Keratinocyte (primary cell): ENCODE data around the gene MIB1. TPM values are rescaled to one million over a fixed set of nuclear protein-coding genes. Genes with fewer than 3 reads are reported as not detected.

Experiments
- DNase-seq: peaks from one replicate; pipeline ENCODE4 v3.0.0-alpha.2; 2011; ENCODE audit warnings: low read depth, missing footprints, low spot score
- FAIRE-seq: peaks from 2 replicates; lab custom pipeline; 2011; peaks lifted over from hg19 to GRCh38; lab: Jason Lieb, UNC
- H2AFZ ChIP-seq: 2 replicates; pipeline ENCODE4 v1.6.0; 2012; ENCODE audit warnings: low read length, control low read depth, inconsistent platforms; ENCODE audit not compliant: control insufficient read depth
- H3K27ac ChIP-seq: 2 replicates; pipeline ENCODE4 v1.5.1; 2011; ENCODE audit warnings: low read length; ENCODE audit not compliant: control insufficient read depth, insufficient read depth
- H3K27me3 ChIP-seq: 3 replicates; pipeline ENCODE4 v1.6.0; 2011; ENCODE audit warnings: low read length; ENCODE audit not compliant: control insufficient read depth, insufficient read depth; ENCODE audit errors: extremely low read depth
- H3K36me3 ChIP-seq, 2 experiments: 2 replicates in 1 of 2; 3 replicates in 1 of 2; pipeline ENCODE4 v1.5.1; 2011; ENCODE audit warnings: low read length in 2 of 2, mild to moderate bottlenecking in 1 of 2; ENCODE audit not compliant: control insufficient read depth in 2 of 2, insufficient read depth in 2 of 2; ENCODE audit errors: extremely low read depth in 1 of 2
- H3K4me1 ChIP-seq: 3 replicates; pipeline ENCODE4 v1.5.1; 2011; ENCODE audit warnings: low read length; ENCODE audit not compliant: control insufficient read depth, insufficient read depth; ENCODE audit errors: extremely low read depth
- H3K4me2 ChIP-seq: 3 replicates; pipeline ENCODE4 v1.6.0; 2011; ENCODE audit warnings: low read depth, low read length; ENCODE audit not compliant: control insufficient read depth, insufficient read depth; ENCODE audit errors: extremely low read depth
- H3K4me3 ChIP-seq, 3 experiments: fragments of 200-600 bp in 1 of 3; sonication (generic) in 1 of 3; 2 replicates in 2 of 3; 3 replicates in 1 of 3; pipeline ENCODE4 v1.5.1; 2011 to 2016; ENCODE audit warnings: low read length in 3 of 3, mild to moderate bottlenecking in 3 of 3, control low read depth in 2 of 3, inconsistent platforms in 1 of 3, low read depth in 1 of 3, mixed read lengths in 1 of 3, mixed run types in 1 of 3, moderate library complexity in 1 of 3; ENCODE audit not compliant: control insufficient read depth in 2 of 3, insufficient read depth in 2 of 3; ENCODE audit errors: extremely low read depth in 1 of 3
- H3K79me2 ChIP-seq: 2 replicates; pipeline ENCODE4 v1.6.0; 2012; ENCODE audit warnings: low read length; ENCODE audit not compliant: control insufficient read depth, insufficient read depth
- H3K9ac ChIP-seq: 3 replicates; pipeline ENCODE4 v1.6.0; 2011; ENCODE audit warnings: low read length; ENCODE audit not compliant: control insufficient read depth, insufficient read depth; ENCODE audit errors: extremely low read depth
- H3K9me1 ChIP-seq: 3 replicates; pipeline ENCODE4 v1.6.0; 2011; ENCODE audit warnings: low read length; ENCODE audit not compliant: control insufficient read depth, insufficient read depth; ENCODE audit errors: extremely low read depth
- H3K9me3 ChIP-seq: 2 replicates; pipeline ENCODE4 v1.5.1; 2012; ENCODE audit warnings: low read depth, low read length; ENCODE audit not compliant: control insufficient read depth
- H4K20me1 ChIP-seq: 3 replicates; pipeline ENCODE4 v1.6.0; 2011; ENCODE audit warnings: low read length; ENCODE audit not compliant: control insufficient read depth, insufficient read depth; ENCODE audit errors: extremely low read depth
- CTCF ChIP-seq, 3 experiments: IDR thresholded peaks in 1 of 3; conservative IDR thresholded peaks in 1 of 3; optimal IDR thresholded peaks in 1 of 3; 2 replicates in 2 of 3; 3 replicates in 1 of 3; pipeline versions ENCODE3 to v1.5.1; 2011; ENCODE audit warnings: low read length in 3 of 3, mild to moderate bottlenecking in 3 of 3, moderate library complexity in 2 of 3, control low read depth in 1 of 3, inconsistent platforms in 1 of 3; ENCODE audit not compliant: insufficient read depth in 2 of 3; ENCODE audit errors: extremely low read depth in 1 of 3
- EZH2 ChIP-seq: IDR thresholded peaks from one replicate; pipeline ENCODE4 v1.6.1; 2012; ENCODE audit warnings: inconsistent platforms, mild to moderate bottlenecking, low read length, moderate library complexity
- dilution Hi-C: fragments of 300-500 bp; cut with MboI; formaldehyde crosslinking; loops from one replicate; pipeline ENCODE4 v1.7.0; 2020; ENCODE audit warnings: low sequenced_read_pairs; ENCODE audit not compliant: extremely low pct_ligation_motif_present
- polyA plus RNA-seq, 5 experiments: library from polyadenylated mRNA; depleted of rRNA in 3 of 5; stranded (reverse) in 3 of 5; stranded (forward) in 1 of 5; unstranded in 1 of 5; fragments of >200 nt; gene quantifications; 1 replicate in 1 of 5; 2 replicates in 3 of 5; 3 replicates in 1 of 5; pipeline versions ENCODE4 v1.2.1 to v1.2.3, GENCODE V29; 2011 to 2012; ENCODE audit warnings: missing spikeins in 2 of 5, low read depth in 1 of 5, low replicate concordance in 1 of 5

The MIB1 gene
- polyA plus RNA-seq, 1 donor (not counting 4 experiments of a cell fraction or from before 2014, with no cell fraction given), result 24.8 TPM

DNA sequence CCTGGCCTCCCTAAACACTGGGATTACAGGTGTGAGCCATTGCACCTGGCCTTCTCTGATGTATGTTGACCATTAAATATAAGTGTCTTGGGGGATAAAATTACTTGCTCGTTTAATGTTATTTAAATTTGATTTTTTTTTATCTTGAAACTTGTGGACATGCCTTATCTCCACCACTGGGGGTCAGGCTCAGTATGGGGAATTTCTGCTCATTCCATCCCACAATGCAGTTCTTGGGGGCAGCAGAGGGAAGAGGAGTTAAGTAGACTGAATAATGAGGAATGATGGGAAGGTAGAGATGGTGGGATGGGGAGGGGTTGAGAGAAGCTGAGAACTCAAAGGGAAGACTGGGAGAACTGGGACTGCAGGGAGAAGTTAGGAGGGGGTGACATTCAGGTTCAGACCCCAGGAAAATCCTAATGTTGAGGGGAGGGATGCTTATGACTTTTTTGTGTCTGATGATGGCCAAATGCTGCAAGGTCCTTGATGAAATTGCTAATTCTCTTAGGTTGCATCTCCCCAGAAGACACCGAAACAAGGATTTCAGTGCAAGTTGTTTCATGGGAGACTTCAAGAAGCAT, 174.2 kb downstream of the MIB1 start:
- dilution Hi-C loops, result no loop called here
- H3K9me1 ChIP-seq, result no peaks in the 10 kb centered on the region
- H3K27me3 ChIP-seq, result peaks cover 5% of the 10 kb centered on the region
- no peak for TF ChIP-seq EZH2
- TF ChIP-seq CTCF (optimal IDR thresholded peaks at IDR 0.05 in 1 of 3, IDR thresholded peaks at IDR 0.05 in 1 of 3, conservative IDR thresholded peaks at IDR 0.05 in 1 of 3; ENCODE audit: extremely low read depth in 1 of 3, insufficient read depth in 2 of 3, low read length in 3 of 3), result peak; percentile 38 to 58 (median 54)
- no peak overlapping the region for H3K27ac ChIP-seq
- FAIRE-seq, result no peak
- no peak overlapping the region for H3K4me2 ChIP-seq
- no peak overlapping the region for H2AFZ ChIP-seq
- no peaks in the 10 kb centered on the region for H4K20me1 ChIP-seq
- no peaks in the 10 kb centered on the region for H3K79me2 ChIP-seq
- H3K9me3 ChIP-seq, result no peaks in the 10 kb centered on the region
- H3K36me3 ChIP-seq, result no peaks in the 10 kb centered on the region
- no peak overlapping the region for H3K9ac ChIP-seq
- no peaks in the 10 kb centered on the region for H3K4me1 ChIP-seq
- DNase-seq, result no peak
- H3K4me3 ChIP-seq, result no peak overlapping the region

DNA sequence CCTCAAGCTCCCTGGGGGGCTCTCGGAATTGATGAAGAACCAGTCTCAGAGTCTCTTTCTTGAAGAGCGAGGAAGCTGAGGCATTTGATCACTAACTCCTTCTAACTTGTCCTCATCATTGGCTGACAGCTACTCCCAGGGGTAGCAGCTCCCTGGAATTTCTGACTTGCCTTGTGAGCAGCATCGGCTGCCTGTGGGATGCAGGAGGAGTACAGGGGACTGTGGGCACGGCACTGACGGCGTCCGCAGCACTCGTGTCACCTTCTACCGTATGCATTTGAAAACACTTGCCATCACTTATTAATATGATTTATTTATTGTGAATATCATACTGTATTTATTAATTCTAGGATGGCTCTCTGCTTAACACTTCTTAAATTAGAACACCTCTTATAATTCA, 175.0 kb downstream of the MIB1 start:
- H3K4me3 ChIP-seq, result no peak overlapping the region
- H3K27ac ChIP-seq, result no peak overlapping the region
- dilution Hi-C loops, result no loop called here
- no peaks in the 10 kb centered on the region for H3K36me3 ChIP-seq
- no peaks in the 10 kb centered on the region for H3K79me2 ChIP-seq
- H3K9me3 ChIP-seq, result no peaks in the 10 kb centered on the region
- H3K9ac ChIP-seq, result no peak overlapping the region
- H3K27me3 ChIP-seq, result peaks cover 5% of the 10 kb centered on the region
- no peaks in the 10 kb centered on the region for H3K4me1 ChIP-seq
- H3K4me2 ChIP-seq, result no peak overlapping the region
- no peak for TF ChIP-seq EZH2
- no peak for TF ChIP-seq CTCF (optimal IDR thresholded peaks at IDR 0.05 in 1 of 3, IDR thresholded peaks at IDR 0.05 in 1 of 3, conservative IDR thresholded peaks at IDR 0.05 in 1 of 3; ENCODE audit: extremely low read depth in 1 of 3, insufficient read depth in 2 of 3, low read length in 3 of 3)
- FAIRE-seq (no peak), DNase-seq (no peak)
- no peak overlapping the region for H2AFZ ChIP-seq
- no peaks in the 10 kb centered on the region for H3K9me1 ChIP-seq
- H4K20me1 ChIP-seq, result no peaks in the 10 kb centered on the region
